NCI-H146 (cell line): ENCODE data around the gene ATP11A.
A peak's percentile ranks its signal among the peaks of the same experiment; 100 is the strongest.

Experiments
- DNase-seq: peaks from one replicate; lab custom pipeline; 2025; lab: John Stamatoyannopoulos, UW

The ATP11A gene

DNA sequence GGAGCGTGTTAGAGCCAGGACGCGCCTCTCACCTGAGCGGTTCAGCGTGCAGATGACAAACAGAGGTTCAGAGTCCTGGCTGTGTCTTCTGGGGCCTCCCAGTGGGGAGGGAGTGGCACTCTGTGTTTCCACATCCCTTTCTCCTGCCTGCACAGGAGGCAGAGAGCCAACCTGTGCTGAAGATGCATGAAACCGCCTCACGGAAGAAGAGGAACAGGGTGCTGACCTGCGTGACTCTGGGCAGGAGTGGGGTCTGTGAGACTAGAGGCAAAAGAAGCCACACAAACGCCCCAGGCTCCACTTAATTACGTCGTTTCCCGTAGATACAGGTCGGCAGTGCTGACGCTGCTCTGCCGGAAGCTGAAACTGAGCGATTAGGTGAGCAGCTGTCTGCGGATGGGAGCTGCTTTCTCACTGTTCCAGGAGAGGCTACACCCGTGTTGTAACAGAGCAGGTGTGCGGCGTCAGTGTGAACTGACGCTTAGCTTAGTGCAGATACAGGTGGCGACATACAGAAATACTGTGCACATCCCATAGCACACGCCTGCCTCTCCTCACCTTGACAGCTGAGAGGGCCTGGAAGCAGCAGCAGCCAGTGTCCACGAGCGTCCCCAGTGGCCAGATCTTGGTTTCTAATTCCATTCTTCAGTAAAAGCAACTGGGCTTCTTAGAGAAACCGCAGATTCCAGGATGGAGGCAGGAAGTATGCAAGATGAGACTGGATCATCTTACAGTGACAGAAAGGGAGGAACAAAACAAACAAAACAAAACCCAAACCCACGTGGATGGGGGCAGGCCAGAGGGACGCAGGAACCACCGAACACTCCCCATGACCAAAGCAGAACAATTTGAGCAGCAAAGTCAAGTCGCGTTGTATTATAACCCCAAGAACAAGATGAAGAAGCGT is 241.4 kb downstream of the ATP11A start:
- DNase-seq = peak; percentile 93

DNA sequence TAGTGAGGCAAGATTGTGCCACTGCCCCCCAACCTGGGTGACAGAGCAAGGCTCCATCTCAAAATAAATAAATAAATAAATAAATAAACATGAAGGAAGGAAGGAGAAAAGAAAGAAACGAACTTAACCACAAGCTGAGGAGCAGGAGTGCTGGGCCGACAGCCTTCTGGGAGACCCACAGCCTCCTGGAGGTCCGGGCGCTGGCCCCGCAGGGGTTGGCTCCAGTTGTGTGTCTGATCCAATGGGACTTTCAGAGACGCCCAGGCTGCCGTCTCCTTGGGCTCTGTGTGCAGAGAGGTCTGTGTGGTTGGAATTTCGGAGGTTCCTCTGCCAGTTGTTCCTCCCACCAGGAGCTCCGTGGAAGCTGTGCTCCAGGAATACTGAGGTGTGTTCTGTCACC is 243.1 kb downstream of the ATP11A start:
- no peak for DNase-seq

DNA sequence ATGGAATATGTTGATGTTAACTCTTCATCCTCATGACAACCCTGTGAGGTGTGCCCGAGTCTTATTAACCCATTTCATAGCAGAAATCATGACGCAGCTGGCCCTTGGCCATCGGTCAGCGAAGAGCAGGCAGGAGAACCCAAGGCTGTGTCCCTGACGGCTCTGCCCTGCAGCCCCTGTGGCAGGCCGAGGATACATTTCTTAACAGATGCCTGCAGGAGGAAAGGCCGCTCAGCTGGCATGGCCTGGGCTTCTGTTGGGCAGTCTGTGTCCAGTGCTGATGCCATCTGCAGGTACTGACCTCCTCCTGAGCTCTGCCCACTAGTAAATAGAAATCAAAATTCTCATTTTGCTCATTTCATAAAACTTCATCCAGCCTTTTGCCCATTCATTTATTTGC is 243.8 kb downstream of the ATP11A start:
- no peak for DNase-seq

GRCh38 chr13:112934078-112934477 is 244.2 kb downstream of the ATP11A start:
- no peak for DNase-seq
